GDM1 (cell line): ENCODE results near the gene APEX1.
A peak's percentile ranks its signal among the peaks of the same experiment; 100 is the strongest.

ENCODE experiments used
- DNase-seq: peaks from one replicate; lab custom pipeline; 2025; lab: John Stamatoyannopoulos, UW

The APEX1 gene

GRCh38 chr14:20454516-20455354, at the start of gene APEX1, which contains the start of gene OSGEP:
TSS of gene APEX1 (plus strand) at chr14:20455226. CDS start at chr14:20455646, 420 bp downstream.
TSS of gene OSGEP (minus strand) at chr14:20454812. CDS start at chr14:20454683, 129 bp downstream.
- DNase-seq = peak; percentile 99

GRCh38 chr14:20409226-20409625, 45.8 kb upstream of the APEX1 start:
- DNase-seq = no peak

- no peak for DNase-seq
Observed at GRCh38 chr14:20412411-20412810, 42.6 kb upstream of the APEX1 start.

- peak; percentile 68 for DNase-seq
Observed at GRCh38 chr14:20412876-20413743, 41.9 kb upstream of the APEX1 start, which contains the start of gene TEP1. TSS of gene TEP1 (minus strand) at chr14:20413501. CDS start at chr14:20408439, 5,062 bp downstream.

GRCh38 chr14:20413744-20414082, 41.3 kb upstream of the APEX1 start:
- DNase-seq = peak; percentile 35

GRCh38 chr14:20415782-20416206, 39.2 kb upstream of the APEX1 start:
- peak; percentile 68 for DNase-seq

GRCh38 chr14:20416223-20416622, 38.8 kb upstream of the APEX1 start:
- DNase-seq = no peak

- no peak for DNase-seq
Observed at GRCh38 chr14:20417250-20418186, 37.5 kb upstream of the APEX1 start.

- DNase-seq = no peak
Observed at GRCh38 chr14:20418501-20418909, 36.5 kb upstream of the APEX1 start.

- no peak for DNase-seq
Observed at GRCh38 chr14:20419419-20419818, 35.6 kb upstream of the APEX1 start.

GRCh38 chr14:20421267-20421666, 33.8 kb upstream of the APEX1 start:
- DNase-seq = no peak

- DNase-seq = no peak
Observed at GRCh38 chr14:20422886-20423285, 32.1 kb upstream of the APEX1 start.

GRCh38 chr14:20424851-20425250, 30.2 kb upstream of the APEX1 start:
- DNase-seq = no peak

GRCh38 chr14:20427231-20428009, 27.6 kb upstream of the APEX1 start:
- DNase-seq = peak; percentile 72

- no peak for DNase-seq
Observed at GRCh38 chr14:20428010-20428365, 27.0 kb upstream of the APEX1 start.

- DNase-seq = no peak
Observed at GRCh38 chr14:20428802-20429201, 26.2 kb upstream of the APEX1 start.

GRCh38 chr14:20429801-20430669, 25.0 kb upstream of the APEX1 start:
- no peak for DNase-seq

- no peak for DNase-seq
Observed at GRCh38 chr14:20434701-20435581, 20.1 kb upstream of the APEX1 start.
